HG02642 (cell line): ENCODE data around the gene NLRC3.
"Not testable (repeated sequence)": the region's sequence is repeated elsewhere in the genome, so short reads cannot be mapped to it uniquely, and the experiment has no call there.

Source experiments
- ATAC-seq: cut with Tn5 transposase; IDR thresholded peaks from one replicate; pipeline ENCODE4 v1.9.1; 2021; ENCODE audit warnings: mild to moderate bottlenecking; ENCODE audit not compliant: unreplicated experiment, poor library complexity

Gene NLRC3

GRCh38 chr16:3550851-3551847 lies 26.1 kb downstream of the NLRC3 start:
- ATAC-seq, result no peak

- no peak for ATAC-seq
Measured at GRCh38 chr16:3549906-3550305, 27.3 kb downstream of the NLRC3 start.

GRCh38 chr16:3548859-3549258 lies 28.3 kb downstream of the NLRC3 start:
- no peak for ATAC-seq

GRCh38 chr16:3548445-3548844 lies 28.8 kb downstream of the NLRC3 start:
- ATAC-seq, result no peak

- no peak for ATAC-seq
Measured at GRCh38 chr16:3546986-3547682, 30.1 kb downstream of the NLRC3 start.

GRCh38 chr16:3542601-3543373 lies 34.4 kb downstream of the NLRC3 start:
- no peak for ATAC-seq

GRCh38 chr16:3541527-3542155 lies 35.6 kb downstream of the NLRC3 start:
- no peak for ATAC-seq

- ATAC-seq, result no peak
Measured at GRCh38 chr16:3538222-3538621, 39.0 kb downstream of the NLRC3 start.

GRCh38 chr16:3536851-3537250 lies 40.4 kb downstream of the NLRC3 start:
- ATAC-seq, result no peak

- no peak for ATAC-seq
Measured at GRCh38 chr16:3536271-3536731, 40.9 kb downstream of the NLRC3 start.

- no peak for ATAC-seq
Measured at GRCh38 chr16:3534126-3534525, 43.1 kb downstream of the NLRC3 start.

GRCh38 chr16:3532741-3533140 lies 44.5 kb downstream of the NLRC3 start:
- ATAC-seq, result no peak

- ATAC-seq, result no peak
Measured at GRCh38 chr16:3530371-3530914, 46.8 kb downstream of the NLRC3 start.

GRCh38 chr16:3529175-3529574 lies 48.0 kb downstream of the NLRC3 start:
- no peak for ATAC-seq

- ATAC-seq, result no peak
Measured at GRCh38 chr16:3528406-3528805, 48.8 kb downstream of the NLRC3 start.

- ATAC-seq, result not testable (repeated sequence)
Measured at GRCh38 chr16:3527216-3527829, 49.9 kb downstream of the NLRC3 start.

GRCh38 chr16:3525951-3526350 lies 51.3 kb downstream of the NLRC3 start:
- no peak for ATAC-seq

- no peak for ATAC-seq
Measured at GRCh38 chr16:3523281-3523680, 53.9 kb downstream of the NLRC3 start.

- no peak for ATAC-seq
Measured at GRCh38 chr16:3520841-3521240, 56.4 kb downstream of the NLRC3 start.
